K562 (cell line): ENCODE measurements around the gene FADS1. TPM values are rescaled to one million over a fixed set of nuclear protein-coding genes. Genes with fewer than 3 reads are reported as not detected.

Experiments
- ARID3A ChIP-seq: IDR thresholded peaks from 2 replicates; pipeline ENCODE4 v1.6.1; 2012; ENCODE audit warnings: low read depth, low read length, improper control_type of control experiment, borderline replicate concordance
- CEBPB ChIP-seq: fragments of 450-650 bp; IDR thresholded peaks from 2 replicates; pipeline ENCODE4 v1.6.1; 2016; ENCODE audit warnings: missing genetic modification characterization, missing compliant biosample characterization
- CGGBP1 ChIP-seq: fragments of 250-450 bp; sonication (Bioruptor Pico); IDR thresholded peaks from 2 replicates; pipeline ENCODE4 v1.9.0; 2021; ENCODE audit warnings: mild to moderate bottlenecking
- CHD1 ChIP-seq: fragments of 200-600 bp; sonication (generic); IDR thresholded peaks from one replicate; pipeline ENCODE4 v1.6.1; 2012; ENCODE audit warnings: mild to moderate bottlenecking, moderate library complexity, low read length, inconsistent platforms
- CREB1 ChIP-seq, 2 experiments: sonication (generic) in 1 of 2; formaldehyde crosslinking in 1 of 2; IDR thresholded peaks; 2 replicates each; pipeline versions ENCODE4 v1.6.1 to v1.8.0; 2012 to 2022; ENCODE audit warnings: inconsistent platforms in 1 of 2, mild to moderate bottlenecking in 1 of 2, missing genetic modification reagents in 1 of 2, moderate library complexity in 1 of 2
- CREM ChIP-seq: IDR thresholded peaks from 2 replicates; pipeline ENCODE4 v1.6.1; 2014; ENCODE audit warnings: antibody characterized with exemption, low read depth
- CTBP1 ChIP-seq: fragments of 450-650 bp; IDR thresholded peaks from 2 replicates; pipeline ENCODE4 v1.6.1; 2016; ENCODE audit warnings: borderline replicate concordance
- DEAF1 ChIP-seq: fragments of 450-650 bp; formaldehyde crosslinking; IDR thresholded peaks from 2 replicates; pipeline ENCODE4 v1.4.0; 2020; ENCODE audit warnings: mild to moderate bottlenecking, moderate library complexity
- GABPA ChIP-seq: fragments of 200-800 bp; sonication (Bioruptor generic); conservative IDR thresholded peaks from 2 replicates; pipeline ENCODE4 v1.6.1; 2016; ENCODE audit warnings: low read depth, missing genetic modification characterization, missing compliant biosample characterization
- HDAC3 ChIP-seq: fragments of 450-650 bp; IDR thresholded peaks from 2 replicates; pipeline ENCODE4 v1.6.1; 2018; ENCODE audit warnings: borderline replicate concordance, mild to moderate bottlenecking, moderate library complexity; ENCODE audit not compliant: partially characterized antibody
- HNRNPUL1 ChIP-seq: fragments of 200-400 bp; formaldehyde crosslinking; IDR thresholded peaks from 2 replicates; pipeline ENCODE4 v1.6.1; 2017; ENCODE audit warnings: low read length
- KDM5B ChIP-seq: fragments of 200-600 bp; sonication (generic); IDR thresholded peaks from 2 replicates; pipeline ENCODE4 v1.6.1; 2012; ENCODE audit warnings: low read depth, mild to moderate bottlenecking, moderate library complexity, low read length, control low read depth, inconsistent platforms; ENCODE audit not compliant: insufficient replicate concordance
- NFE2 ChIP-seq: IDR thresholded peaks from 2 replicates; pipeline ENCODE4 v1.6.1; 2014; ENCODE audit warnings: antibody characterized with exemption, low read depth
- PHB ChIP-seq: fragments of 250-450 bp; sonication (Bioruptor Pico); IDR thresholded peaks from 2 replicates; pipeline ENCODE4 v1.5.0; 2021
- PHB2 ChIP-seq: fragments of 450-650 bp; IDR thresholded peaks from 2 replicates; pipeline ENCODE4 v1.6.1; 2017; ENCODE audit warnings: low read depth
- SNIP1 ChIP-seq: fragments of 450-650 bp; IDR thresholded peaks from 2 replicates; pipeline ENCODE4 v1.7.1; 2017; ENCODE audit warnings: low read depth, mild to moderate bottlenecking
- ZNF175 ChIP-seq: fragments of 200-800 bp; sonication (Bioruptor generic); IDR thresholded peaks from 2 replicates; pipeline ENCODE4 v1.6.1; 2016; ENCODE audit warnings: low read depth, mild to moderate bottlenecking, missing genetic modification characterization, missing compliant biosample characterization
- ZNF184 ChIP-seq: sonication (generic); formaldehyde crosslinking; IDR thresholded peaks from 2 replicates; pipeline ENCODE4 v1.5.0; 2020; ENCODE audit warnings: missing genetic modification reagents
- ZNF282 ChIP-seq: sonication (generic); formaldehyde crosslinking; IDR thresholded peaks from 2 replicates; pipeline ENCODE4 v1.8.1; 2023; ENCODE audit warnings: missing genetic modification reagents
- ZNF311 ChIP-seq: fragments of 250-450 bp; sonication (Bioruptor Pico); IDR thresholded peaks from 2 replicates; pipeline ENCODE4 v1.4.0; 2020; ENCODE audit warnings: mild to moderate bottlenecking, moderate library complexity
- ZNF445 ChIP-seq: fragments of 250-450 bp; sonication (Bioruptor Pico); IDR thresholded peaks from 2 replicates; pipeline ENCODE4 v1.4.0; 2020; ENCODE audit warnings: low read depth, mild to moderate bottlenecking, moderate library complexity
- ZNF589 ChIP-seq: fragments of 200-800 bp; sonication (Bioruptor generic); IDR thresholded peaks from 2 replicates; pipeline ENCODE4 v1.6.1; 2016; ENCODE audit warnings: low read depth, missing genetic modification characterization, missing compliant biosample characterization
- ZNF644 ChIP-seq: fragments of 200-800 bp; sonication (Bioruptor generic); IDR thresholded peaks from 2 replicates; pipeline ENCODE4 v1.6.1; 2016; ENCODE audit warnings: low read depth, missing genetic modification characterization, missing compliant biosample characterization
- ZNF764 ChIP-seq: fragments of 250-450 bp; sonication (Bioruptor Pico); IDR thresholded peaks from 2 replicates; pipeline ENCODE4 v1.4.0; 2020; ENCODE audit warnings: low read depth, mild to moderate bottlenecking, moderate library complexity
- polyA plus RNA-seq, 8 experiments: library from polyadenylated mRNA; depleted of rRNA in 4 of 8; stranded (reverse) in 5 of 8; unstranded in 3 of 8; fragments of >200 nt; fragmentation: Nextera tagmentation in 2 of 8; fragmentation: Illumina TruSeq in 1 of 8; extraction: Ambion mirVana in 2 of 8; extraction: Trizol in 1 of 8; gene quantifications; 2 replicates each; pipeline versions ENCODE4 v1.2.1 to v1.2.3, GENCODE V29; 2011 to 2014; ENCODE audit warnings: inconsistent platforms in 1 of 8, missing spikeins in 1 of 8
- total RNA-seq, 7 experiments: library from RNA; depleted of rRNA in 6 of 7; stranded (reverse); fragments of >200 nt in 6 of 7; fragmentation: Illumina TruSeq in 2 of 7; extraction: Trizol in 2 of 7; gene quantifications; 2 replicates each; pipeline versions ENCODE4 v1.2.1 to v1.2.3, GENCODE V29; 2011 to 2021; ENCODE audit warnings: low replicate concordance in 1 of 7
- TF ChIP-seq, protein P1 (sequence below): fragments of 450-650 bp; formaldehyde crosslinking; IDR thresholded peaks from 2 replicates; pipeline ENCODE4 v1.4.0; 2020; ENCODE audit warnings: mild to moderate bottlenecking

The FADS1 gene
- total and polyA plus RNA-seq, 9 of the 15 experiments (the other 6 are each of a cell fraction or from before 2014, with no cell fraction given): 110 to 864 (median 364) TPM

DNA sequence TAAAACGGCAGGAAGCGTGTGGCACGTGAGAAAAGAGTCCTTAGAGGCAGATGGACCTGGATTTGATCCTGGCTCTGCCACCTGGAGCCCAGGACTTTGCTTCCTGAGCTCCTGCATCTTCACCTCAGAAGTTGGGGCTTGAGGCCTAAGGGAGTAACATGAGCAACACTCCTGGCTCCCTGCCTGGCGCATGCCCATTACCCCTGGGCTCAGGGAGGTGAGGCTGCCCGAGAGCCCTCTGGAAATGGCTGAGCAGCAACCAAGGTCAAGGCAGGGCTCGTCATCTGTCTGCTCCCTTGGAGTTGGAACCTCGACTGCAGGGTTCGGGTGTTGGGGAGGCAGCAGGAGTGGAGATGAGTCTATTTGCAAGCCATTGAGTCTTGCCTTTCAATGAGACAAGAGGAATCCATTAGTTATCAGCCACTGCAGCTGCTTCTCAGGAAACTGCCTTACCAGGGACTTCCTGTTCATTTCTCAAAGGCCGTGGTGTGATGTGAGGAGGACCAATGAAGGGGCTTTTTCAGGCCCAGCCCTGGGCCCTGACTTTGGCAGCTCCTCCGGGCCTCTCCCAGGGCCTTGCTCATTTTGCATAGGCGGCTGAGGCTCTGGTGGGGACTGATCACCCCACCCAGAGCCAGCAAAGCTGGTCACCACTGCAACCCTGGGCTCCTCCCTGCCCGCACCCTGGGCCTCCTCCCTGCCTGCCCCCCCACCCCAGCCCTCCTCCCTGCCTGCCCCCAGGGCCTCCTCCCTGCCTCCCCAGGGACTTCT, 17.7 kb upstream of the FADS1 start (continued):
- TF ChIP-seq CREM (peak; percentile 6; the same call in 1 of the 2 replicates), CGGBP1 (CRISPR knock-in tag) (no peak), ZNF764 (no peak; the same call in 1 of the 2 replicates), ZNF184 (CRISPR knock-in tag) (no peak), KDM5B (peak; percentile 46), ARID3A (no peak), SNIP1 (no peak), CREB1 (IDR thresholded peaks at IDR 0.05) (no peak), CREB1 (CRISPR knock-in tag; IDR thresholded peaks at IDR 0.05) (0 out of 2 replicates have a peak, but pooled peaks have one; percentile 19), HDAC3 (no peak), ZNF282 (CRISPR knock-in tag) (no peak), GABPA (tag) (peak; percentile 77), ZNF589 (CRISPR knock-in tag) (peak; percentile 92), NFE2 (no peak), CTBP1 (peak; percentile 31; the same call in 1 of the 2 replicates), ZNF175 (peak; percentile 83), ZNF311 (CRISPR knock-in tag) (peak; percentile 87), PHB (CRISPR knock-in tag) (0 out of 2 replicates have a peak, but pooled peaks have one; percentile 49), ZNF644 (tag) (peak; percentile 81), ZNF445 (CRISPR knock-in tag) (no peak), DEAF1 (CRISPR knock-in tag) (no peak), PHB2 (peak; percentile 56; the same call in 1 of the 2 replicates), CHD1 (no peak), HNRNPUL1 (no peak), CEBPB (tag) (no peak)
- TF ChIP-seq, protein P1, sequence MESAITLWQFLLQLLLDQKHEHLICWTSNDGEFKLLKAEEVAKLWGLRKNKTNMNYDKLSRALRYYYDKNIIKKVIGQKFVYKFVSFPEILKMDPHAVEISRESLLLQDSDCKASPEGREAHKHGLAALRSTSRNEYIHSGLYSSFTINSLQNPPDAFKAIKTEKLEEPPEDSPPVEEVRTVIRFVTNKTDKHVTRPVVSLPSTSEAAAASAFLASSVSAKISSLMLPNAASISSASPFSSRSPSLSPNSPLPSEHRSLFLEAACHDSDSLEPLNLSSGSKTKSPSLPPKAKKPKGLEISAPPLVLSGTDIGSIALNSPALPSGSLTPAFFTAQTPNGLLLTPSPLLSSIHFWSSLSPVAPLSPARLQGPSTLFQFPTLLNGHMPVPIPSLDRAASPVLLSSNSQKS (CRISPR knock-in tag): no peak
